Hematopoietic multipotent progenitor cell (in vitro differentiated cells): ENCODE measurements around the gene ASB13. TPM values are rescaled to one million over a fixed set of nuclear protein-coding genes. Genes with fewer than 3 reads are reported as not detected.
"Not testable (repeated sequence)": the region's sequence is repeated elsewhere in the genome, so short reads cannot be mapped to it uniquely, and the experiment has no call there.

Experiments
- DNase-seq, 3 donors: peaks; one replicate each; pipeline ENCODE4 v3.0.0-alpha.2; 2011 to 2015; ENCODE audit warnings: low read depth in 2 of 3, low spot score in 2 of 3
- total RNA-seq: library from RNA; depleted of rRNA; stranded (reverse); fragments of >200 nt; gene quantifications from one replicate; pipeline ENCODE4 v1.2.3, GENCODE V29; 2012

Gene ASB13
- total RNA-seq, 1 donor = 38.5 TPM

- DNase-seq = no peak
Observed at GRCh38 chr10:5627486-5628044, 38.8 kb downstream of the ASB13 start.

- no peak for DNase-seq
Observed at GRCh38 chr10:5625992-5626777, 40.2 kb downstream of the ASB13 start.

- DNase-seq = no peak
Observed at GRCh38 chr10:5624701-5625100, 41.7 kb downstream of the ASB13 start.

GRCh38 chr10:5623081-5623748 lies 43.2 kb downstream of the ASB13 start:
- peak; percentile 50 to 85 (median 79) for DNase-seq

GRCh38 chr10:5622186-5622960 lies 44.0 kb downstream of the ASB13 start:
- DNase-seq = no peak

GRCh38 chr10:5621371-5621770 lies 45.0 kb downstream of the ASB13 start:
- DNase-seq = not testable (repeated sequence)

- DNase-seq = no peak
Observed at GRCh38 chr10:5620966-5621365, 45.4 kb downstream of the ASB13 start.

- no peak for DNase-seq
Observed at GRCh38 chr10:5620223-5620721, 46.1 kb downstream of the ASB13 start.

- no peak for DNase-seq
Observed at GRCh38 chr10:5619362-5620211, 46.8 kb downstream of the ASB13 start.

- DNase-seq = no peak
Observed at GRCh38 chr10:5618829-5619228, 47.6 kb downstream of the ASB13 start.

- DNase-seq = no peak
Observed at GRCh38 chr10:5618042-5618441, 48.4 kb downstream of the ASB13 start.

- no peak for DNase-seq
Observed at GRCh38 chr10:5617521-5617920, 48.9 kb downstream of the ASB13 start.

- DNase-seq = no peak
Observed at GRCh38 chr10:5616836-5617235, 49.6 kb downstream of the ASB13 start.

GRCh38 chr10:5616046-5616445 lies 50.3 kb downstream of the ASB13 start:
- no peak for DNase-seq

GRCh38 chr10:5615316-5615715 lies 51.1 kb downstream of the ASB13 start:
- no peak for DNase-seq

GRCh38 chr10:5614155-5614721 lies 52.2 kb downstream of the ASB13 start:
- no peak for DNase-seq

GRCh38 chr10:5613481-5614154 lies 52.8 kb downstream of the ASB13 start:
- no peak for DNase-seq

- DNase-seq = no peak
Observed at GRCh38 chr10:5611899-5612680, 54.3 kb downstream of the ASB13 start.
